ENCODE results near the gene SHB. TPM values are rescaled to one million over a fixed set of nuclear protein-coding genes. Genes with fewer than 3 reads are reported as not detected.

SHB gene
- total RNA-seq, 1 experiment from 2014 or later, result 23.8 TPM

- Histone ChIP-seq H3K36me3 (ENCODE audit: low read depth) (no peaks in the 10 kb centered on the region), H3F3A (ENCODE audit: insufficient read depth, low read depth) (peaks cover 31% of the 10 kb centered on the region; the same call in 1 of the 2 replicates), H3K27ac (peak overlapping the region; percentile 69), H3K9me3 (ENCODE audit: insufficient read depth, low read depth) (no peaks in the 10 kb centered on the region), H2AFZ (no peak overlapping the region), H3K4me3 (no peak overlapping the region), H3K27me3 (ENCODE audit: insufficient read depth, low read depth) (no peaks in the 10 kb centered on the region), H3K9me2 (ENCODE audit: insufficient read depth) (no peaks in the 10 kb centered on the region), H3K4me1 (replicated peaks; ENCODE audit: insufficient read depth) (peaks cover 45% of the 10 kb centered on the region), H3K4me2 (0 out of 2 replicates have a peak overlapping the region, but pooled peaks have one; percentile 34), H3K79me2 (ENCODE audit: low read depth) (peaks cover 72% of the 10 kb centered on the region), H4K20me1 (ENCODE audit: insufficient read depth) (0 out of 2 replicates have a peak, but pooled peaks cover 4% of the 10 kb centered on the region)
- intact Hi-C loops (cut with micrococcal nuclease; ENCODE audit: unreplicated experiment), result loop anchor here (2.0 to 5.0 kb wide), 2 partner anchors 38 to 218 kb away; no protein-coding TSS in a partner anchor
- DNase-seq, result no peak
- no TSS peak for BruUV-seq (replicated peaks)
- TF ChIP-seq CTCF (conservative IDR thresholded peaks at IDR 0.05), result no peak
- no peak for TF ChIP-seq EZH2 (IDR thresholded peaks at IDR 0.05; ENCODE audit: low read depth)
- POLR2A ChIA-PET (ENCODE audit: unreplicated experiment), result interaction anchor here (1.0 kb wide), 1 partner anchor 8 kb away, joined by 3 read pairs; no protein-coding TSS in a partner anchor
- CTCF ChIA-PET, result no interaction called here
Measured at GRCh38 chr9:38009035-38009501, 60.0 kb downstream of the SHB start.

GRCh38 chr9:38008168-38009034, 60.6 kb downstream of the SHB start:
- no peak overlapping the region for H3K4me3 ChIP-seq
- BruUV-seq (replicated peaks), result no TSS peak
- no peak for TF ChIP-seq CTCF (conservative IDR thresholded peaks at IDR 0.05)
- no peak for TF ChIP-seq EZH2 (IDR thresholded peaks at IDR 0.05; ENCODE audit: low read depth)
- peak; percentile 74 to 96 for DNase-seq
- H3K79me2 ChIP-seq (ENCODE audit: low read depth), result peaks cover 74% of the 10 kb centered on the region
- no peak overlapping the region for H2AFZ ChIP-seq
- no peaks in the 10 kb centered on the region for H3K9me2 ChIP-seq (ENCODE audit: insufficient read depth)
- 0 out of 2 replicates have a peak, but pooled peaks cover 4% of the 10 kb centered on the region for H4K20me1 ChIP-seq (ENCODE audit: insufficient read depth)
- H3K9me3 ChIP-seq (ENCODE audit: insufficient read depth, low read depth), result no peaks in the 10 kb centered on the region
- ChIA-PET POLR2A (ENCODE audit: unreplicated experiment) (interaction anchor here (0.6 to 1.0 kb wide), 3 partner anchors 9 to 529 kb away, joined by 3 to 4 read pairs (median 3); no protein-coding TSS in a partner anchor), CTCF (interaction anchor here (0.6 kb wide), 1 partner anchor 42 kb away, joined by 3 read pairs; no protein-coding TSS in a partner anchor)
- no peaks in the 10 kb centered on the region for H3K27me3 ChIP-seq (ENCODE audit: insufficient read depth, low read depth)
- peaks cover 45% of the 10 kb centered on the region for H3K4me1 ChIP-seq (replicated peaks; ENCODE audit: insufficient read depth)
- intact Hi-C loops (cut with micrococcal nuclease; ENCODE audit: unreplicated experiment), result loop anchor here (1.0 to 5.0 kb wide), 4 partner anchors 39 to 218 kb away; no protein-coding TSS in a partner anchor
- peaks cover 31% of the 10 kb centered on the region; the same call in 1 of the 2 replicates for H3F3A ChIP-seq (ENCODE audit: insufficient read depth, low read depth)
- H3K27ac ChIP-seq, result peak overlapping the region; percentile 69
- H3K4me2 ChIP-seq, result peak overlapping the region; percentile 63
- H3K36me3 ChIP-seq (ENCODE audit: low read depth), result no peaks in the 10 kb centered on the region; the same call in 1 of the 2 replicates

GRCh38 chr9:38007016-38007415, 62.0 kb downstream of the SHB start:
- peak overlapping the region; percentile 26; the same call in 1 of the 2 replicates for H3K4me2 ChIP-seq
- ChIA-PET POLR2A (ENCODE audit: unreplicated experiment) (interaction anchor here (0.6 kb wide), 1 partner anchor 39 kb away, joined by 3 read pairs; no protein-coding TSS in a partner anchor), CTCF (no interaction called here)
- no peak overlapping the region for H3K4me3 ChIP-seq
- intact Hi-C loops (cut with micrococcal nuclease; ENCODE audit: unreplicated experiment), result loop anchor here (5.0 kb wide), 1 partner anchor 40 kb away; no protein-coding TSS in a partner anchor
- no peaks in the 10 kb centered on the region for H3K9me3 ChIP-seq (ENCODE audit: insufficient read depth, low read depth)
- H3K27ac ChIP-seq, result 0 out of 2 replicates have a peak overlapping the region, but pooled peaks have one; percentile 23
- no peaks in the 10 kb centered on the region for H3K9me2 ChIP-seq (ENCODE audit: insufficient read depth)
- H3K79me2 ChIP-seq (ENCODE audit: low read depth), result peaks cover 83% of the 10 kb centered on the region
- no peaks in the 10 kb centered on the region; the same call in 1 of the 2 replicates for H3K36me3 ChIP-seq (ENCODE audit: low read depth)
- H2AFZ ChIP-seq, result no peak overlapping the region
- TF ChIP-seq EZH2 (IDR thresholded peaks at IDR 0.05; ENCODE audit: low read depth) (no peak), CTCF (conservative IDR thresholded peaks at IDR 0.05) (no peak)
- BruUV-seq (replicated peaks), result no TSS peak
- 0 out of 2 replicates have a peak, but pooled peaks cover 4% of the 10 kb centered on the region for H4K20me1 ChIP-seq (ENCODE audit: insufficient read depth)
- H3F3A ChIP-seq (ENCODE audit: insufficient read depth, low read depth), result peaks cover 35% of the 10 kb centered on the region; the same call in 1 of the 2 replicates
- no peaks in the 10 kb centered on the region for H3K27me3 ChIP-seq (ENCODE audit: insufficient read depth, low read depth)
- H3K4me1 ChIP-seq (replicated peaks; ENCODE audit: insufficient read depth), result peaks cover 45% of the 10 kb centered on the region
- no peak for DNase-seq
